Effector memory CD4-positive, alpha-beta T cell (primary cell): ENCODE data around the gene TMEM131.

Experiments
- DNase-seq, 3 donors: peaks; one replicate each; pipeline ENCODE4 v3.0.0-alpha.2; 2020
- H3K27ac ChIP-seq: 2 replicates; pipeline ENCODE4 v1.7.0; 2013; ENCODE audit warnings: mild to moderate bottlenecking, low read length, moderate library complexity; ENCODE audit not compliant: insufficient read depth, poor library complexity, severe bottlenecking
- H3K27me3 ChIP-seq: replicated peaks from 2 replicates; pipeline ENCODE4 v1.7.0; 2013; ENCODE audit warnings: mild to moderate bottlenecking, low read length; ENCODE audit not compliant: insufficient read depth, control insufficient read depth, poor library complexity, severe bottlenecking
- H3K36me3 ChIP-seq: 2 replicates; pipeline ENCODE4 v1.7.0; 2013; ENCODE audit warnings: mild to moderate bottlenecking, low read length, moderate library complexity; ENCODE audit not compliant: control insufficient read depth, insufficient read depth
- H3K4me1 ChIP-seq: 2 replicates; pipeline ENCODE4 v1.7.0; 2013; ENCODE audit warnings: low read length, mild to moderate bottlenecking; ENCODE audit not compliant: control insufficient read depth, insufficient read depth, poor library complexity, severe bottlenecking
- H3K4me3 ChIP-seq: 2 replicates; pipeline ENCODE4 v1.7.0; 2013; ENCODE audit warnings: low read length, low read depth, mild to moderate bottlenecking; ENCODE audit not compliant: insufficient read depth, poor library complexity, severe bottlenecking
- H3K9me3 ChIP-seq: 2 replicates; pipeline ENCODE4 v1.7.0; 2013; ENCODE audit warnings: mild to moderate bottlenecking, low read length, moderate library complexity; ENCODE audit not compliant: control insufficient read depth

The TMEM131 gene

DNA sequence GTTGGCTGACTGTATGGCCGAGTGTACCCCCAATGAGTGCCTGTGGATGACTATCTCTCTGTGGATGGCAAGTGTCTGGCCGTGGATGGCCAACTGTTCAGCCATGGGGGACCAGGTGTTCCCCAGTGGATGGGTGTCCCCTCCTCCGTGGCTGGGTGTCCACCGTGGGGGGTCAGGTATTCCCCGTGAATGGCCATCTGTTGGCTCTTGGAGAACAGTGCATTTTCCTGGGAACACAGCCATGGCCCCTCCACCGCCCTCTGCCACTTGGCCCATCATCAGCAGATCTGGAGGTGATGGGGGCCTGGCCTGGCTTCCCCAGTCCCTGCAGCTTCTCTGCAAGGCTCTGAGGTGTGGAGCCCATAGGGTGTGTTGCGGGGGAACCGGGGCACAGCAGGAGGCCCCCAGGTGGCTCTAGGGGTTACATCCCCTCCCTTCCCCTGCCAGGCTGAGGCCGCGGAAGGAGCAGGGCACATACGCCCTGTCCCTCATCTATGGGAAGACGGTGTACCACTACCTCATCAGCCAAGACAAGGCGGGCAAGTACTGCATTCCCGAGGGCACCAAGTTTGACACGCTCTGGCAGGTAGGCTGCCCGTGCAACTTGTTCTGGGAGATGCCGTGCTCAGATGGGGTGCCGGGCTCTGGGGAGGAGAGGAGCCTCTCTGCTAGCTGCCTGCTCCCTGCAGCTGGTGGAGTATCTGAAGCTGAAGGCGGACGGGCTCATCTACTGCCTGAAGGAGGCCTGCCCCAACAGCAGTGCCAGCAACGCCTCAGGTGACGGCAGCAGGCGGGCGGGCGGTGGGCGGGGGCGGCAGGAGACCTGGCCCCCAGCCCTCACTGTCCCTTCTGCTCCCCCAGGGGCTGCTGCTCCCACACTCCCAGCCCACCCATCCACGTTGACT lies 263.1 kb downstream of the TMEM131 start:
- no peak overlapping the region for H3K27ac ChIP-seq
- no peaks in the 10 kb centered on the region for H3K9me3 ChIP-seq
- H3K4me3 ChIP-seq: no peak overlapping the region
- H3K36me3 ChIP-seq: peaks cover 95% of the 10 kb centered on the region
- no peaks in the 10 kb centered on the region for H3K27me3 ChIP-seq
- peaks cover 1% of the 10 kb centered on the region for H3K4me1 ChIP-seq
- DNase-seq: no peak

GRCh38 chr2:97731274-97732020 lies 264.3 kb downstream of the TMEM131 start:
- Histone ChIP-seq H3K27me3 (no peaks in the 10 kb centered on the region), H3K27ac (no peak overlapping the region), H3K4me1 (peaks cover 6% of the 10 kb centered on the region), H3K4me3 (no peak overlapping the region), H3K9me3 (no peaks in the 10 kb centered on the region), H3K36me3 (peaks cover 94% of the 10 kb centered on the region)
- DNase-seq: no peak

DNA sequence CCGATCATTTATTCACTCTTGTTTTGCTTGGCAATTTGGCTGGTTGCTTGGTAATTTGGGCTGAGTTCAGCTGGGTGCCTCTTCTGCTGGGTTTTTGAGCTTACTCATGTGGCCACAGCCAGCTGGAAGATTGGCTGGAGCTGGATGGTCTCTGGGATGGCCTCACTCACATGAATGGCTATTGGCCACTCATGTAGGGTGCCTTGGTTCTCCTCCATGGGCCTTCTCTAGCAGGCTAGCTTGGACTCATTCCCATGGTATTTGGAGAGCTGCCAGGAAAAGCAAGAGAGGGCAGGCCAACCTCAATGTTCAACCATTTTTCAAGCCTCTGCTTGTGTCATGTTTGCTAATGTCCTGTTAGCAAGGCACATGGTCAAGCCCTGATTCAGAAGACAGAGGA lies 265.5 kb downstream of the TMEM131 start:
- no peak for DNase-seq
- Histone ChIP-seq H3K27me3 (no peaks in the 10 kb centered on the region), H3K4me3 (no peak overlapping the region), H3K27ac (no peak overlapping the region), H3K36me3 (peaks cover 94% of the 10 kb centered on the region), H3K9me3 (no peaks in the 10 kb centered on the region), H3K4me1 (peaks cover 6% of the 10 kb centered on the region)

- DNase-seq: no peak
- H3K27ac ChIP-seq: peak overlapping the region; percentile 11
Measured at GRCh38 chr2:97728091-97728731, 267.5 kb downstream of the TMEM131 start.

GRCh38 chr2:97727296-97727695 lies 268.5 kb downstream of the TMEM131 start:
- peaks cover 10% of the 10 kb centered on the region for H3K4me1 ChIP-seq
- H3K27me3 ChIP-seq: no peaks in the 10 kb centered on the region
- peak overlapping the region; percentile 11 for H3K27ac ChIP-seq
- DNase-seq: no peak
- H3K4me3 ChIP-seq: no peak overlapping the region
- peaks cover 85% of the 10 kb centered on the region for H3K36me3 ChIP-seq
- H3K9me3 ChIP-seq: no peaks in the 10 kb centered on the region

More at GRCh38 chr2:97728091-97728731, 267.5 kb downstream of the TMEM131 start:
- H3K9me3 ChIP-seq: no peaks in the 10 kb centered on the region
- H3K36me3 ChIP-seq: peaks cover 94% of the 10 kb centered on the region
- peaks cover 10% of the 10 kb centered on the region for H3K4me1 ChIP-seq
- H3K4me3 ChIP-seq: no peak overlapping the region
- no peaks in the 10 kb centered on the region for H3K27me3 ChIP-seq

- Histone ChIP-seq H3K9me3 (no peaks in the 10 kb centered on the region), H3K4me3 (no peak overlapping the region), H3K27ac (no peak overlapping the region), H3K27me3 (no peaks in the 10 kb centered on the region), H3K4me1 (peaks cover 10% of the 10 kb centered on the region), H3K36me3 (peaks cover 76% of the 10 kb centered on the region)
- no peak for DNase-seq
Measured at GRCh38 chr2:97726261-97727064, 269.3 kb downstream of the TMEM131 start.

- Histone ChIP-seq H3K4me1 (peaks cover 13% of the 10 kb centered on the region), H3K36me3 (peaks cover 75% of the 10 kb centered on the region), H3K9me3 (no peaks in the 10 kb centered on the region), H3K4me3 (no peak overlapping the region), H3K27me3 (no peaks in the 10 kb centered on the region), H3K27ac (no peak overlapping the region)
- no peak for DNase-seq
Measured at GRCh38 chr2:97724946-97725688, 270.6 kb downstream of the TMEM131 start.

GRCh38 chr2:97724501-97724900 lies 271.2 kb downstream of the TMEM131 start:
- no peak overlapping the region for H3K27ac ChIP-seq
- H3K4me3 ChIP-seq: no peak overlapping the region
- no peak for DNase-seq
- peaks cover 19% of the 10 kb centered on the region for H3K4me1 ChIP-seq
- peaks cover 69% of the 10 kb centered on the region for H3K36me3 ChIP-seq
- H3K9me3 ChIP-seq: no peaks in the 10 kb centered on the region
- no peaks in the 10 kb centered on the region for H3K27me3 ChIP-seq

GRCh38 chr2:97724073-97724410 lies 271.7 kb downstream of the TMEM131 start:
- H3K27me3 ChIP-seq: no peaks in the 10 kb centered on the region
- no peak for DNase-seq
- peaks cover 23% of the 10 kb centered on the region for H3K4me1 ChIP-seq
- H3K9me3 ChIP-seq: no peaks in the 10 kb centered on the region
- H3K27ac ChIP-seq: no peak overlapping the region
- H3K36me3 ChIP-seq: peaks cover 64% of the 10 kb centered on the region
- H3K4me3 ChIP-seq: no peak overlapping the region
